COLO668 (cell line): ENCODE measurements around the gene ALDH3B2.
"Not testable (repeated sequence)": the region's sequence is repeated elsewhere in the genome, so short reads cannot be mapped to it uniquely, and the experiment has no call there.

Experiments
- DNase-seq: peaks from one replicate; lab custom pipeline; 2025; ENCODE audit not compliant: unreplicated experiment; lab: John Stamatoyannopoulos, UW

Gene ALDH3B2

GRCh38 chr11:67674442-67674871 is at the start of gene ALDH3B2:
Gene ALDH3B2, minus strand, starts transcription at chr11:67674623. Its CDS starts 7,688 bp downstream, at chr11:67666935.
- DNase-seq, result no peak

GRCh38 chr11:67723036-67723435 is 48.6 kb upstream of the ALDH3B2 start:
- not testable (repeated sequence) for DNase-seq

GRCh38 chr11:67716226-67716625 is 41.8 kb upstream of the ALDH3B2 start:
- not testable (repeated sequence) for DNase-seq

GRCh38 chr11:67715801-67716200 is 41.4 kb upstream of the ALDH3B2 start:
- DNase-seq, result not testable (repeated sequence)

- not testable (repeated sequence) for DNase-seq
Measured at GRCh38 chr11:67713892-67714509, 39.6 kb upstream of the ALDH3B2 start.

- DNase-seq, result not testable (repeated sequence)
Measured at GRCh38 chr11:67711676-67712075, 37.3 kb upstream of the ALDH3B2 start.

- DNase-seq, result not testable (repeated sequence)
Measured at GRCh38 chr11:67711212-67711611, 36.8 kb upstream of the ALDH3B2 start.

- not testable (repeated sequence) for DNase-seq
Measured at GRCh38 chr11:67709806-67710205, 35.4 kb upstream of the ALDH3B2 start.

GRCh38 chr11:67705264-67705663 is 30.8 kb upstream of the ALDH3B2 start:
- no peak for DNase-seq

- no peak for DNase-seq
Measured at GRCh38 chr11:67704524-67704923, 30.1 kb upstream of the ALDH3B2 start.

GRCh38 chr11:67703709-67704108 is 29.3 kb upstream of the ALDH3B2 start:
- not testable (repeated sequence) for DNase-seq

- DNase-seq, result no peak
Measured at GRCh38 chr11:67700548-67701262, 26.3 kb upstream of the ALDH3B2 start.

- no peak for DNase-seq
Measured at GRCh38 chr11:67700141-67700540, 25.7 kb upstream of the ALDH3B2 start.

GRCh38 chr11:67699521-67699920 is 25.1 kb upstream of the ALDH3B2 start:
- no peak for DNase-seq

- no peak for DNase-seq
Measured at GRCh38 chr11:67698247-67698646, 23.8 kb upstream of the ALDH3B2 start.

GRCh38 chr11:67697846-67698245 is 23.4 kb upstream of the ALDH3B2 start:
- DNase-seq, result no peak

- DNase-seq, result no peak
Measured at GRCh38 chr11:67696998-67697397, 22.6 kb upstream of the ALDH3B2 start.

GRCh38 chr11:67695606-67696005 is 21.2 kb upstream of the ALDH3B2 start:
- DNase-seq, result no peak

- no peak for DNase-seq
Measured at GRCh38 chr11:67694875-67695555, 20.6 kb upstream of the ALDH3B2 start.

GRCh38 chr11:67691149-67691548 is 16.7 kb upstream of the ALDH3B2 start:
- DNase-seq, result no peak

- no peak for DNase-seq
Measured at GRCh38 chr11:67689178-67689577, 14.8 kb upstream of the ALDH3B2 start.

- no peak for DNase-seq
Measured at GRCh38 chr11:67687986-67688385, 13.6 kb upstream of the ALDH3B2 start.
